ENCODE measurements around the gene NMD3.

- TF ChIP-seq CTCF (conservative IDR thresholded peaks at IDR 0.05; ENCODE audit: low read depth, low read length) (no peak), POLR2A (IDR thresholded peaks at IDR 0.05; ENCODE audit: low read depth, low read length) (no peak), RAD21 (IDR thresholded peaks at IDR 0.05; ENCODE audit: low read length) (no peak), RFX5 (IDR thresholded peaks at IDR 0.05; ENCODE audit: low read depth, low read length) (no peak), USF2 (IDR thresholded peaks at IDR 0.05; ENCODE audit: low read depth, low read length) (no peak), CEBPB (IDR thresholded peaks at IDR 0.05; ENCODE audit: low read depth, low read length) (no peak), NFE2L2 (IDR thresholded peaks at IDR 0.05; ENCODE audit: low read depth, low read length) (no peak), BHLHE40 (IDR thresholded peaks at IDR 0.05; ENCODE audit: low read depth, low read length) (no peak)
These were observed 15.1 kb downstream of the NMD3 start for GRCh38 chr3:161236240-161236639.
